A673 (cell line): Measurements from ENCODE around the gene OR4M2. TPM values are rescaled to one million over a fixed set of nuclear protein-coding genes. Genes with fewer than 3 reads are reported as not detected.
"Not testable (repeated sequence)": the region's sequence is repeated elsewhere in the genome, so short reads cannot be mapped to it uniquely, and the experiment has no call there.

Experiments
- Bru-seq: library from RNA; stranded (reverse); fragments of 400-500 nt; gene quantifications from one replicate; lab custom pipeline; 2021; lab: Mats Ljungman, UMichigan
- BruChase-seq, 2 experiments: library from RNA; stranded (reverse); fragments of 400-500 nt; gene quantifications; one replicate each; lab custom pipeline; 2021; lab: Mats Ljungman, UMichigan
- BruUV-seq: library from RNA; stranded (reverse); fragments of 400-500 nt; replicated peaks from 2 replicates; lab custom pipeline; 2021; lab: Mats Ljungman, UMichigan
- CTCF ChIA-PET: fragments of 300-600 bp; sonication (Branson Sonifier 250); formaldehyde crosslinking; loops from one replicate; lab custom pipeline; 2022; ENCODE audit warnings: antibody characterized with exemption; lab: Charles Lee
- POLR2A ChIA-PET: fragments of 300-600 bp; sonication (Branson Sonifier 250); formaldehyde crosslinking; loops from one replicate; lab custom pipeline; 2022; ENCODE audit warnings: antibody characterized with exemption; ENCODE audit not compliant: low non-redundant PET; lab: Charles Lee
- DNase-seq: peaks from one replicate; pipeline ENCODE4 v3.0.0-alpha.2; 2015; ENCODE audit warnings: low spot score
- H3K27ac ChIP-seq: fragments of 200-600 bp; sonication (generic); 2 replicates; pipeline ENCODE4 v1.5.1; 2016; ENCODE audit warnings: mixed run types, low read depth, mild to moderate bottlenecking, mixed read lengths, antibody characterized with exemption, low read length; ENCODE audit not compliant: poor library complexity, severe bottlenecking
- H3K27me3 ChIP-seq: fragments of 200-600 bp; sonication (generic); replicated peaks from 2 replicates; pipeline ENCODE4 v1.6.1; 2017; ENCODE audit warnings: mixed run types, low read depth, mild to moderate bottlenecking, mixed read lengths, antibody characterized with exemption, low read length; ENCODE audit not compliant: insufficient read depth, poor library complexity
- H3K36me3 ChIP-seq: fragments of 200-600 bp; sonication (generic); 2 replicates; pipeline ENCODE4 v1.6.1; 2016; ENCODE audit warnings: mixed run types, mild to moderate bottlenecking, mixed read lengths, antibody characterized with exemption, low read length; ENCODE audit not compliant: insufficient read depth, poor library complexity, severe bottlenecking
- H3K4me1 ChIP-seq: fragments of 200-600 bp; sonication (generic); 2 replicates; pipeline ENCODE4 v1.6.1; 2017; ENCODE audit warnings: mixed run types, mild to moderate bottlenecking, mixed read lengths, antibody characterized with exemption, low read length; ENCODE audit not compliant: insufficient read depth, poor library complexity, severe bottlenecking
- H3K4me3 ChIP-seq: fragments of 200-600 bp; sonication (generic); 2 replicates; pipeline ENCODE4 v1.5.1; 2016; ENCODE audit warnings: low read depth, mixed run types, mild to moderate bottlenecking, mixed read lengths, low read length; ENCODE audit not compliant: poor library complexity, severe bottlenecking
- H3K9me3 ChIP-seq: fragments of 200-600 bp; sonication (generic); 2 replicates; pipeline ENCODE4 v1.6.1; 2016; ENCODE audit warnings: mixed run types, low read depth, mild to moderate bottlenecking, mixed read lengths, antibody characterized with exemption, low read length; ENCODE audit not compliant: poor library complexity, severe bottlenecking
- intact Hi-C: fragments of 100-400 bp; cut with micrococcal nuclease; formaldehyde crosslinking; loops from one replicate; pipeline ENCODE4 v1.10.0; 2022; ENCODE audit not compliant: unreplicated experiment
- long read RNA-seq: library from polyadenylated mRNA; stranded (forward); transcript quantifications from one replicate; pipeline ENCODE4 v2.0.0, GENCODE V29; 2022
- total RNA-seq: library from RNA; stranded (reverse); gene quantifications from 2 replicates; pipeline ENCODE4 v1.2.3, GENCODE V29; 2021

The OR4M2 gene
- not detected in 2 replicates for total RNA-seq
- not detected for Bru-seq, nascent RNA
- BruChase-seq, experiment 1, labeled RNA remaining after a 2-hour chase: not detected
- BruChase-seq, experiment 2, labeled RNA remaining after a 6-hour chase: not detected
- long read RNA-seq: 0 reads

- BruUV-seq, H3K27ac ChIP-seq, intact Hi-C loops, POLR2A ChIA-PET, H3K36me3 ChIP-seq, H3K9me3 ChIP-seq, H3K4me1 ChIP-seq, DNase-seq, CTCF ChIA-PET, H3K4me3 ChIP-seq, H3K27me3 ChIP-seq: not testable (repeated sequence)
Measured at GRCh38 chr15:22080227-22080626, at the start of gene OR4M2. Gene OR4M2, plus strand, starts transcription at chr15:22080527. Its CDS starts 98 bp downstream, at chr15:22080625.

GRCh38 chr15:22069267-22069666, 11.1 kb upstream of the OR4M2 start:
- H3K27ac ChIP-seq, H3K4me3 ChIP-seq, DNase-seq, intact Hi-C loops, H3K36me3 ChIP-seq, H3K4me1 ChIP-seq, H3K27me3 ChIP-seq, CTCF ChIA-PET, H3K9me3 ChIP-seq, BruUV-seq, POLR2A ChIA-PET: not testable (repeated sequence)

GRCh38 chr15:22081386-22081785, 1.1 kb downstream of the OR4M2 start:
- H3K27me3 ChIP-seq, DNase-seq, H3K36me3 ChIP-seq, CTCF ChIA-PET, H3K27ac ChIP-seq, H3K4me3 ChIP-seq, BruUV-seq, intact Hi-C loops, H3K4me1 ChIP-seq, H3K9me3 ChIP-seq, POLR2A ChIA-PET: not testable (repeated sequence)

- intact Hi-C loops, H3K27ac ChIP-seq, POLR2A ChIA-PET, H3K9me3 ChIP-seq, H3K4me1 ChIP-seq, H3K27me3 ChIP-seq, BruUV-seq, H3K36me3 ChIP-seq, CTCF ChIA-PET, H3K4me3 ChIP-seq, DNase-seq: not testable (repeated sequence)
Measured at GRCh38 chr15:22098616-22099253, 18.4 kb downstream of the OR4M2 start.

DNA sequence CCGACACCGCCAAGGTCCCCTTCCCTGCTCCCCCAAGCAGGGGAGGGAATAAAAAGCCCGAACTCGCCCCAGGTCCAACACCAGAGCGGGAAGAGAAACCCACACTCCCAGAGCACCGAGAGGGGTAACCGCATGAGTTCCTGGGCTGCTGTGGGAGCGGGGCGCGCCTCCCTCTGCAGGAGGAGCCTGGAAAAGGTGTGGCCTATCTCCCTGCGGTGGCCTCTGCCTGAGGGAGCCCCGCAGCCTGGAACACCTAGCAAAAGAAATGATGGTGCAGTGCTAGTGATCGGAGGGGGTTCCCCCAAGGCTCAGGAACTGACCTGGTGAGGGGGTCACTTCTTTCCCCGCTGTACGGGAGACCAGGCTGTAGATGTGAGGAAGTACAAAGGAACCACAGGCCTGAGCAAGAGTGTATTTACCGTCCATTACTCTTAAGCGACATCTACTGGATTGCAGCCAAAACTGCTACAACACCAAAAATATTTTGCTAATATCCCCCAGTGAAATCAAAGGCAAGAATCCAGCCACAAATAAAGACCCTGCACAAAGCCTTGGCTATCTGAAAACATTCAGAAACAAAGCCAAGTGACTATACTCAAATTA, 19.1 kb downstream of the OR4M2 start:
- DNase-seq, H3K4me3 ChIP-seq, intact Hi-C loops, H3K4me1 ChIP-seq, CTCF ChIA-PET, H3K27ac ChIP-seq, BruUV-seq, H3K9me3 ChIP-seq, POLR2A ChIA-PET, H3K27me3 ChIP-seq, H3K36me3 ChIP-seq: not testable (repeated sequence)

DNA sequence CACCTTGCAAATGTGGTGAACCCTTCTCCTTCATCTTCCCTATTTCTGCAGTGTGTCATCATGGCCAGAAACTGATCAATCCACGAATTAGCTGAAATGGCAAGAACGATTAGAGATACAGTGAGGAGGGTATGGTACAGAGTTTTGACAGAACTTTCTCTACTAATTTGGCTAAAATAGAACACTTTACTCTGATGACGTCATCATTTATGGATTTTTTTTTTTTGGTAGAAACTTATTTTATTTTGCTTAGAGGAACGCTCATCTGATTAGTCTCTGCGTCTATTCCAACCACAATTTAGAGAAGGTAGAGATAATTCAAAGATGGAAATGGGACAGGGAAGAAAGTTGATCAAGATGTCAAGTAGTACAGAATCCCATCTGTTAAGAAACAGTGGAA, 41.7 kb downstream of the OR4M2 start:
- intact Hi-C loops, H3K4me3 ChIP-seq, POLR2A ChIA-PET, BruUV-seq, H3K36me3 ChIP-seq, DNase-seq, CTCF ChIA-PET, H3K4me1 ChIP-seq, H3K9me3 ChIP-seq, H3K27me3 ChIP-seq, H3K27ac ChIP-seq: not testable (repeated sequence)
